Colonic mucosa (tissue), 4 donors: ENCODE measurements around the gene OR1E1. TPM values are rescaled to one million over a fixed set of nuclear protein-coding genes. Genes with fewer than 3 reads are reported as not detected.
"Not testable (repeated sequence)": the region's sequence is repeated elsewhere in the genome, so short reads cannot be mapped to it uniquely, and the experiment has no call there.

Experiments
- DNase-seq: peaks from one replicate; pipeline ENCODE4 v3.0.0-alpha.2; 2020
- H3K27ac ChIP-seq: fragments of 200-600 bp; one replicate; pipeline ENCODE4 v1.8.0; 2021
- H3K27me3 ChIP-seq: fragments of 200-600 bp; one replicate; pipeline ENCODE4 v1.8.0; 2021
- H3K36me3 ChIP-seq: fragments of 200-600 bp; one replicate; pipeline ENCODE4 v1.8.0; 2021
- H3K4me1 ChIP-seq: fragments of 200-600 bp; one replicate; pipeline ENCODE4 v1.8.0; 2021; ENCODE audit warnings: mild to moderate bottlenecking
- H3K4me3 ChIP-seq: fragments of 200-600 bp; one replicate; pipeline ENCODE4 v1.8.0; 2021
- H3K9ac ChIP-seq, 2 donors: one replicate each; pipeline ENCODE4 v1.7.0; 2013; ENCODE audit warnings: control low read depth in 2 of 2, low read depth in 2 of 2, low read length in 2 of 2
- H3K9me3 ChIP-seq: fragments of 200-600 bp; one replicate; pipeline ENCODE4 v1.8.0; 2021
- intact Hi-C: fragments of 100-400 bp; cut with DNase I; formaldehyde crosslinking; loops from one replicate; pipeline ENCODE4 v1.14.1; 2022
- total RNA-seq, 2 donors: library from RNA; stranded (reverse); fragmentation: NEBNext Ultra II Directional in 1 of 2; extraction: Animal tissue kit (Norgen Biotek cat#: 25700) in 1 of 2; gene quantifications; one replicate each; pipeline ENCODE4 v1.2.1, GENCODE V29; 2021
- TF ChIP-seq, protein P1 (sequence below): fragments of 200-600 bp; IDR thresholded peaks from one replicate; pipeline ENCODE4 v1.8.0; 2022; ENCODE audit warnings: antibody characterized with exemption, mild to moderate bottlenecking
- donor health status: healthy.
- donor health status: DM: no; HTN: no; CAD: no.
- donor health status: DM: no; HTN: no; CAD: no.

Gene OR1E1
- total RNA-seq, 2 donors from 2014 or later, result not detected

DNA sequence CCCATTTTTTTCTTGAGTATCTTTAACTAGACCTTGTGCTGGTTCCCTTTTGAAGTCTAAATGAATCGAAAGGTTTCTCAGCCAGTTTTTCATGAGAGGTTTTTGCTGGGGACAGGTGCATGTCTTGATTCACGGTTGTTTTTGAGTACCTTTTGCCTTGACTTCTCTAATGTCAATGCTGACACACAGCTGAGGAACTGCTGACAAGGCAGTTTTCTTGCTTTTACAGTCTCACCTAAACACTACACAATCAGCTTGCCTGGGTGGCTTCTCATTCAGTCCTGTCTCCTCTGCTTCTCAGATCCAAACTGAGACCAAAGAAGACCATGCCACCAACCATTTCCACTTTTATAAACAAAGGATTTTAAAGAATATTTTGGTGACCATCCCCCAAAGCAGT lies 20.0 kb upstream of the OR1E1 start:
- Histone ChIP-seq H3K9ac (no peak overlapping the region), H3K4me3 (no peak overlapping the region), H3K9me3 (no peaks in the 10 kb centered on the region), H3K27ac (no peak overlapping the region), H3K27me3 (no peaks in the 10 kb centered on the region), H3K4me1 (no peaks in the 10 kb centered on the region), H3K36me3 (no peaks in the 10 kb centered on the region)
- DNase-seq, result no peak
- intact Hi-C loops, result no loop called here
- TF ChIP-seq, protein P1, sequence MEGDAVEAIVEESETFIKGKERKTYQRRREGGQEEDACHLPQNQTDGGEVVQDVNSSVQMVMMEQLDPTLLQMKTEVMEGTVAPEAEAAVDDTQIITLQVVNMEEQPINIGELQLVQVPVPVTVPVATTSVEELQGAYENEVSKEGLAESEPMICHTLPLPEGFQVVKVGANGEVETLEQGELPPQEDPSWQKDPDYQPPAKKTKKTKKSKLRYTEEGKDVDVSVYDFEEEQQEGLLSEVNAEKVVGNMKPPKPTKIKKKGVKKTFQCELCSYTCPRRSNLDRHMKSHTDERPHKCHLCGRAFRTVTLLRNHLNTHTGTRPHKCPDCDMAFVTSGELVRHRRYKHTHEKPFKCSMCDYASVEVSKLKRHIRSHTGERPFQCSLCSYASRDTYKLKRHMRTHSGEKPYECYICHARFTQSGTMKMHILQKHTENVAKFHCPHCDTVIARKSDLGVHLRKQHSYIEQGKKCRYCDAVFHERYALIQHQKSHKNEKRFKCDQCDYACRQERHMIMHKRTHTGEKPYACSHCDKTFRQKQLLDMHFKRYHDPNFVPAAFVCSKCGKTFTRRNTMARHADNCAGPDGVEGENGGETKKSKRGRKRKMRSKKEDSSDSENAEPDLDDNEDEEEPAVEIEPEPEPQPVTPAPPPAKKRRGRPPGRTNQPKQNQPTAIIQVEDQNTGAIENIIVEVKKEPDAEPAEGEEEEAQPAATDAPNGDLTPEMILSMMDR, result no peak

DNA sequence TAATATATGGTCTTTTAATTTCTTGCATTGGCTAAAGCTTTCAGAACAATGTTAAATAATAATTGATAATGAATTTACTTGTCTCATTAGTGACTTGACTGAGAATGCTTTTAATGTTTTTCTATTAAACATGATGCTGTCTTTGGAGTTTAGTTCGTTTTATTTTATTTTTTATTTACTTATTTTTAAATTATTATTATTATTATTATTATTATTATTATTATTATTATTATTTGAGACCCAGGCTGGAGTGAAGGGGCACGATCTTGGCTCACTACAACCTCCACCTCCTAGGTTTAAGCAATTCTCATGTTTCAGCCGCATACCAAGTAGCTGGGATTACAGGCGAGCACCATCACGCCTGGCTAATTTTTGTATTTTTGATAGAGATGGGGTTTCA lies 17.4 kb upstream of the OR1E1 start:
- no peak for DNase-seq
- H3K27me3 ChIP-seq, result no peaks in the 10 kb centered on the region

DNA sequence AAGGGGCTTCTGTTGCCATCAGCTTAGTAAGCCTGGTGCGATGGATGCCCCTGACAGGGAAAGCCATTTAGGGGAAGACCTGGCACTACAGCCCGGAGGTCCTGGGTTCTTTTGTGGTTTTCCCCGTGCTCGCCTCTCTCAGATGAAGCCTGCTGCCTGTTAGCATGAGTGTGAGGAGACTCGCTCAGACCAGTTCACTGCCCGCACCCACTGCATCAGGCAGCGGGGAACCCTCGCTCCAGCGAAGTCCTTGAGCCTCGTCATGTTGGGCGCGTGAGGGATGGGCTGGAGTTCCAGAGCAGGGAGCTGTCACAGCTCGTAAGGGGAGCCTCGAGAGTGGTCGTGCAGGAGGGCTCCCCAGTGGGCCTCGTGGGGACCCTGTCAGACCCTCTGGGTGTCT lies 14.0 kb upstream of the OR1E1 start:
- DNase-seq, intact Hi-C loops, H3K9ac ChIP-seq, H3K4me1 ChIP-seq, H3K27me3 ChIP-seq, H3K27ac ChIP-seq, H3K4me3 ChIP-seq, H3K9me3 ChIP-seq, H3K36me3 ChIP-seq: not testable (repeated sequence)

More for the DNA sequence above, 17.4 kb upstream of the OR1E1 start:
- intact Hi-C loops, result no loop called here
- H3K9ac ChIP-seq, result no peak overlapping the region
- no peaks in the 10 kb centered on the region for H3K9me3 ChIP-seq
- no peak overlapping the region for H3K27ac ChIP-seq
- TF ChIP-seq, protein P1, result no peak
- no peaks in the 10 kb centered on the region for H3K4me1 ChIP-seq
- no peak overlapping the region for H3K4me3 ChIP-seq
- no peaks in the 10 kb centered on the region for H3K36me3 ChIP-seq

DNA sequence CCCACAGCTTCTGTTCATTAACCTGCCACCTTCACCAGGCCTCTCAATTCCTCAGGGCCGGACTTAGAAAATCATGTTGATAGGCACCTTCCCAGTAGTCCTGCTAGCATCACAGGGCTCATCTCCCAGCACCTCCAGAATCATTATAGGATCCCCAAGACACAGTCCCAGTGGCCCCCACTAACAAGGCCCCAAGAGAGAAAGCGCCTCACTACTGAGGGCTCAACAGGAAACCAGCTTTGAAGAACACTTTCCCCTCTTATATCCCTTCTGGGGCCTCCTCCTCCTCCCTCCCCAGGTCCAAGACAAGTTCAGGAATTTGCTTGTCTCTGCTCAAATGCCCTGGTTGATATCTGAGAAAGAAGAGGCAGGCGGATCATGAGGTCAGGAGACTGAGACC lies 12.9 kb upstream of the OR1E1 start, which contains the start of gene OR3A3:
OR3A3 (plus strand) TSS at position 301 of the 400 bp plus-strand sequence.
- TF ChIP-seq, protein P1, result no peak
- intact Hi-C loops, result no loop called here

DNA sequence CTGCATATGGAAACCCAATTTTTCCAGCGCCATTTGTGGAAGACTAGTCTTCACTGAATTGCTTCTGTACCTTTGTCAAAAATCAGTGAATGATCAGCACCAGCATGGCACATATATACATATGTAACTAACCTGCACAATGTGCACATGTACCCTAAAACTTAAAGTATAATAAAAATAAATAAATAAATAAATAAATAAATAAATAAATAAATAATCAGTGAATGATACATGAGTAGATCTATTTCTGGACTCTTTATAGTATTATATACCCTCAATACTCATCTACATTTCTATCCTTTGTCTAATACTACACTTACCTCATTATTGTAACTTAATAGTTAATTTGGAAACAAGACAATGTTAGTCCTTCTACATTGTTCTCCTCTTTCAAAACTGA lies 5.6 kb upstream of the OR1E1 start:
- H3K4me3 ChIP-seq, H3K4me1 ChIP-seq, H3K27me3 ChIP-seq, H3K27ac ChIP-seq, H3K36me3 ChIP-seq, intact Hi-C loops, H3K9me3 ChIP-seq, H3K9ac ChIP-seq, DNase-seq: not testable (repeated sequence)

More for the DNA sequence above, 12.9 kb upstream of the OR1E1 start, which contains the start of gene OR3A3:
- H3K9me3 ChIP-seq, result no peaks in the 10 kb centered on the region
- no peak within 1 kb of the TSS for H3K9ac ChIP-seq
- no peaks in the 10 kb centered on the region for H3K27me3 ChIP-seq
- DNase-seq, result no peak
- no peak within 1 kb of the TSS for H3K4me3 ChIP-seq
- H3K27ac ChIP-seq, result no peak within 1 kb of the TSS
- H3K36me3 ChIP-seq, result no peaks in the 10 kb centered on the region
- no peaks in the 10 kb centered on the region for H3K4me1 ChIP-seq

DNA sequence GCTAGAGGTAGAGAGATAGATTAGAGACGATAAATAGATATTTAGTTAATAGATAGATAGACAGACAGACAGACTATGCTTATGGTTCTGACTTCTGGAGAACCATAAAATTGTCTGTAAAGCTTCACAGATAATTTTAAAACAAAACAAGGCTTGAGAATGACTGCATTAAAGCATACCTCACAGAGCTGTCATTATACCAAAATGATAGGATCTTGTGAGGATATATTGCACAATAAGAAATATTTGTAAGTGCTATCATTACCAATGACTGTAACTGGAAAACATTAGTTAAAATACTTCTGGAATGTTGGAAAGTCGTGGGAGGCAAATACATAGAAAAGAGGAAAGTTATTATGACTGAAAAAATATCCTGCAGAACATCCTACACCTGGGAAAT lies 3.6 kb upstream of the OR1E1 start:
- H3K27me3 ChIP-seq, result no peaks in the 10 kb centered on the region
- no peaks in the 10 kb centered on the region for H3K9me3 ChIP-seq
- DNase-seq, result no peak
- no peak overlapping the region for H3K27ac ChIP-seq
- H3K9ac ChIP-seq, result no peak overlapping the region
- H3K4me1 ChIP-seq, result no peaks in the 10 kb centered on the region
- TF ChIP-seq, protein P1, result no peak
- intact Hi-C loops, result no loop called here
- no peaks in the 10 kb centered on the region for H3K36me3 ChIP-seq
- no peak overlapping the region for H3K4me3 ChIP-seq

DNA sequence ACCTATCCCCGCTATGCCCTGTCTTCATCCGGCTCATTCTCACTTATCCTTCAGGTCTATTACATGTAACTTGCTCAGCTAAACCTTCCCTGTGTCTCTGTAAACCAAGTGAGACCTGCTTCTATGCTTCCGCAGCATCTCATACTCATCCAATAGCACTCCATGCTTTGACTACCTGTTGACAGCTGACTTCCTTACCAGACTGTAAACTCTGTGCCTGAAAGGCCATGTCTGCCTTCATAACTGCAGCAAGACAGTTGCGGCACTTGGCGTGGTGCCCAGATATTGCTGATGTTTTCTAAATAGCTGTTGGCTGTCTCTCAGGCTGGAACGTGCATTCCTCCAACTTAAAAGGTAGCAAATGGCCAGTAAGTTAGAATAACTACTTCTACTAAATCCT lies 1.8 kb upstream of the OR1E1 start:
- H3K4me3 ChIP-seq, result no peak overlapping the region
- no peaks in the 10 kb centered on the region for H3K9me3 ChIP-seq
- no peaks in the 10 kb centered on the region for H3K27me3 ChIP-seq
- H3K9ac ChIP-seq, result no peak overlapping the region
- H3K4me1 ChIP-seq, result no peaks in the 10 kb centered on the region
- H3K27ac ChIP-seq, result no peak overlapping the region
- TF ChIP-seq, protein P1, result no peak
- DNase-seq, result no peak
- H3K36me3 ChIP-seq, result no peaks in the 10 kb centered on the region
- intact Hi-C loops, result no loop called here

DNA sequence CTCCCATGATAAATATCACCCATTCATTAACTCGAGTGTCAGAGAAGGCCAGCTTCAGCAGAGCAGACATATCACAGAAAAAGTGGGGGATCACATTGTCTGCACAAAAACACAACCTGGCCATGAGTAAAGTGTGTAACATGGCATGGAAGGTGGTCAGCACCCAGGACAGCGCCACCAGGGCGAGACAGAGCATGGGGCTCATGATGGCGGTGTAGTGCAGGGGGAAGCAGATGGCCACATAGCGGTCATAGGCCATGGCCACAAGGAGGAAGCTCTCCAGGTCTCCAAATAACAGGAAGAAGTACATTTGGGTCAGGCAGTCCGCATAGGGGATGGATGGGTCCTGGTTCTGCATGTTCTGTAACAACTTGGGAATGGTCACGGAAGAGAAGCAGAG lies 409 bp downstream of the OR1E1 start:
- H3K9me3 ChIP-seq, H3K4me3 ChIP-seq, H3K4me1 ChIP-seq, H3K9ac ChIP-seq, H3K36me3 ChIP-seq, intact Hi-C loops, DNase-seq, H3K27ac ChIP-seq, H3K27me3 ChIP-seq: not testable (repeated sequence)
